Activated CD8-positive, alpha-beta memory T cell treated with anti-CD3 and anti-CD28 coated beads, Interleukin-2, amount 50 U/mL, for 1 hour (primary cell): ENCODE data around the gene RBBP8.

Experiments used
- DNase-seq: peaks from one replicate; pipeline ENCODE4 v3.0.0-alpha.2; 2020; ENCODE audit errors: extremely low read depth

RBBP8 gene

DNA sequence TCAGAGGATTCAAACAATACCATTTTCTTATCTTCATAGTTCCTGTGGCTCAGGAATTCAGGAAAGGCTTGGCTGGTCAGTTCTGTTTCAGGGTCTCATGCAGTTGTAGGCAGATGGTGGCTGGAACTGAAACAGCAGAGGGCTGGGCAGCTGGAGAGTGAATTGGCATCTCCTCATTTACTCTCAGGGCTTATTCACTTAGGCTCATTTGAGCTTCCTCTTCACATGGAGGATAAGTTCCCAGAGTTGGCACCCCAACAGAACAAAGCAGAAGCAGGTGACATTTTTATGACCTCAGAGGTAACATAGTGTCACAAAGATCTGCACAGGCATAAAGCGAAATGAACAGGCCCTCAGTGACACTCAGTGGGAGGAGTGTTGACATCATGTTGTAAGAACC lies 66.1 kb downstream of the RBBP8 start:
- DNase-seq: no peak

GRCh38 chr18:22999647-23000046 lies 66.5 kb downstream of the RBBP8 start:
- no peak for DNase-seq

GRCh38 chr18:23003289-23003688 lies 70.2 kb downstream of the RBBP8 start:
- no peak for DNase-seq

DNA sequence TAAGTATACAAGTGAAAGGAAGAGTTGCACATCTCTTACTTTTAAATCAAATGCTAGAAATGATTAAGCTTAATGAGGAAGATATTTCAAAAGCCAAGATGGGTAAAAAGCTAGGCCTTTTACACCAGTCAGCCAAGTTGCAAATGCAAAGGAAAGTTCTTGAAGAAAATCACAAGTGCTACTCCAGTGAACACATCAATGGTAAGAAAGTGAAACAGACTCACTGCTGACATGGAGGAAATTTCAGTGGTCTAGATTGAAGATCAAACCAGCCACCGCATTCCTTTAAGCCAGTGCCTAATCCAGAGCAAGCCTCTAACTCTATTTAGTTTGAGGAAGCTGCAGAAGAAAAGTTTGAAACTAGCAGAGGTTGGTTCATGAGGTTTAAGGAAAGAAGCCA lies 79.1 kb downstream of the RBBP8 start:
- DNase-seq: no peak

DNA sequence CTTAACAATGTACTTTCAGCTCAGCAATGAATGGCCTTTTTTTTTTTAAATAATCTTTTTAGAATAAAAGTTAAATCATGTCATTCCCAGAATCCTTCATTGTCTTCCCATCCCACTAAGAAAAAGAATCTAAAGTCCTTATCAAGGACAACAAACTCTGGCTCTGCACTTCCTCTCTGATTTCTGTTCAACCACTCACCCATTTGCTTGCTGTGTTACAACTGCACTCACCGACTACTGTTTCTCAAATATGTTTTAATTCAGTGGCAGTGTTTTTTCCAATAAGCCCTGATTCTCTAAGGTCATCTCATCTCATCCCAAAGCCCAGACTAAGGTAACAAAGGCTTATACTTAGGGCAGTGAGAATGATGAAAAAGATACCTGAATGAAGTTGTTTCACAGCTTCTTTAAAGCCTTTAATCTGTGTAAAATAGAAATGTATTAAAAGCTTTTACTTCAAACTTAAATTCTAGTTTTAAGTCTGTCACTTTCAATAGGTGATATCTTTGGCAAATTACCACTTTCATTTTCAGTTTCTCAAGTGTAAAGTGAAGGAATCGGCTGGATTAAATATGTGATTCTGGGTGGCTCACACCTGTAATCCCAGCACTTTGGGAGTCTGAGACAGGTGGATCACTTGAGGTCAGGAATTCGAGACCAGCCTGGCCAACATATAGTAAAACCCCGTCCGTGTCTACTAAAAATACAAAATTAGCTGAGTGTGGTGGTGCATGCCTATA lies 87.6 kb downstream of the RBBP8 start:
- no peak for DNase-seq

DNA sequence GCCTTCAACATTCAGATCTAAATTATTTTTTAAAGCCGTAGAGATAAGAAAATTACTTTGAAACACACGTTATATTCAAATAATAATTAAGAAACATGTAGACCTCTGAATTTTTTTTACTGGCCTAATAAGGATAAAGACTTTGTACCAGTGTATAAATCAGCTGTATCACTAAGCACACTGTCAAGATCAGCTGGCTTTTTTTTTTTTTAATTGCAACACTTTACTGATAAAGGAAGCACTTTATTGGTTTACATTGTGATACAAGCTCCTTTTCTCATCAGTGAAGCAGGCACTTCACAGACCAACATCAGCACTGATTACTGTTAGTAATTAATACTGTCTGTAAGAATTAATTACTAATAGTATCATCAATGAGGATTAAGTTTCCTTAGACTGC lies 88.5 kb downstream of the RBBP8 start:
- DNase-seq: no peak

- no peak for DNase-seq
Measured at GRCh38 chr18:23032030-23032582, 99.0 kb downstream of the RBBP8 start.

DNA sequence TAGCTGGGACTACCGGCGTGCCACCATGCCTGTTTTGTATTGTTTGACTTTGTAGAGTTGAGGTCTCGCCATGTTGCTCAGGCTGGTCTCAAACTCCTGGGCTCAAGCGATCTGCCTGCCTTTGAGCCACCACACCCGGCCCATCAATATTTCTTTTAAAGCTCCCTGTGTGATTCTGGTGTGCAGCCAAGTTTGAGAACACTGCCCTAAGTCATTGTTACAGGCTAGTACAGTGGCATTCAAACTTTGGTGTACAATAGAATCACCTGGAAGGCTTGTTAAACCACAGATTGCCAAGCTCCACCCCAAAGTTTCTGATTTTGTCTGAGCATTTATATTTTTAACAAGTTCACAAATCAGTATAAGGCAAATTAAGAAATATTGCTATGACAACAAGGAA lies 99.9 kb downstream of the RBBP8 start:
- DNase-seq: no peak

- no peak for DNase-seq
Measured at GRCh38 chr18:23036660-23037201, 103.6 kb downstream of the RBBP8 start.

GRCh38 chr18:23037646-23038045 lies 104.5 kb downstream of the RBBP8 start:
- DNase-seq: no peak

DNA sequence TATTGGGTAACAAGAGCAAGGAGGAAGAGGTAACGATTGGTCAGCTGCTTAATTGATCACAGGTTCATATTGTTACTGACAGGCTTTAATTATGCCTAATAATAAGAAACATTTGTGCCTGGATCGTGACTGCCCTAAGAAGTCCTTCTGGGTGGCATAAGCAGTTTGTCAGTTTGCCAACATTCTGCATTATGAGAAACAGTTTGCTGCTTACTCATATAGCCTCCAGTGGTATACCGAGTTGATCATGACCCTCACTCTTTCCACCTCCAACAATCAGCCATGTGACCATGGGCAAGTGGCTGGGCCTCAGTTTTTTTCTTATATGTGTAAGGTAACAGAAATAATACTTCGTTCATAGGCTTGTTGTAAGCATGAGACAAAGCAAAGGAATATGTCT lies 105.6 kb downstream of the RBBP8 start:
- no peak for DNase-seq

DNA sequence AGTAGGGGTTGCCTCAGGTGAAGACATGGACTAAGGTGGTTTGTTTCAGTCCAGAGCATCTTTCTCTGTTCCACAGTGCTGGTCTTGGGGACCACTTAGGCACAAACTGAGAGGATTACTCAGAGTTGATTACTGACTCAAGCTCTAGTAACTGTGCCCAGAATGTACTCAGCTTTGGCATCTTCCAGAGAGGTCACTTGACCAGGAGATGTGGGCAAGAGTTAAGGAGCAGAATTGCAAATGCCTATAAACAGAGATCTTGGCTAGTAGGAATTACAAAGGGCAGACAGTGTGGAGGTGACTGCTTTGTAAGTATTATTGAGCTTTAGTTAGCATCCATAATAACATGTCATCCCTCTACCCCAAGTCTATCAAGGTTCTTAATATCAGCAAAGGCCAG lies 109.0 kb downstream of the RBBP8 start:
- no peak for DNase-seq

- DNase-seq: no peak
Measured at GRCh38 chr18:23043803-23044376, 110.8 kb downstream of the RBBP8 start.

GRCh38 chr18:23049698-23050373 lies 116.7 kb downstream of the RBBP8 start:
- DNase-seq: no peak

- no peak for DNase-seq
Measured at GRCh38 chr18:23053776-23054457, 120.8 kb downstream of the RBBP8 start.

DNA sequence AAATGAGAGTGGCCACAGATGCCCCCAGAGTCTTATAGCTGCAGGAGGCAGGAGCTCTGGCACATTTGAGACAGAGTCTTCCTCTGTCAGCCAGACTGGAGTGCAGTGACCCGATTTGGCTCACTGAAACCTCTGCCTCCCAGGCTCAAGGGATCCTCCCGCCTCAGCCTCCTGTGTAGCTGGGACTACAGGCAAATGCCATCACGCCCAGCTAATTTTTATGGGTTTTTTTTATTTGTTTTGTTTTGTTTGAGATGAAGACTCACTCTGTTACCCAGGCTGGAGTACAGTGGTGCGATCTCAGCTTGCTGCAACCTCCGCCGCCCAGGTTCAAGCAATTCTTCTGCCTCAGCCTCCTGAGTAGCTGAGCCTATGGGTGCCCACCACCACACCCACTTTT lies 121.4 kb downstream of the RBBP8 start:
- DNase-seq: no peak

GRCh38 chr18:23056315-23056714 lies 123.2 kb downstream of the RBBP8 start:
- no peak for DNase-seq

DNA sequence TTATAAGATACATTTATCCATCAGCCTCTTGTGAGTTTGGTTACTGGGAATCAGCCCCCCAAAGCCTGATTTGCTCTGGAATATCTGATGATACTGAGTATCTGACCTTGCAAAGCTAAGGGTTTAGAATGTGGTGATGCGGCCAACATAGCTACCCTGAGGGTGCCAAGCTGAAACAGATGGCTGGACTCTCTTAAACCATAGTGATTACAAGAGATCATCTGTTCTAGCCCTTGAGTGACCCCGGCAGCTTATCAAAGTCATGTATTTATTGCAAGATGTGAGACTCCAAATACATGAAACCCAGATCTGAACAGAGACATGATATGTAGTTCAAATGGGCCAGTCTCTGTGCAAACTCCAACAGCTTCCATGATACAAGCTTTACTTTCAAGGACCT lies 124.0 kb downstream of the RBBP8 start:
- no peak for DNase-seq

- no peak for DNase-seq
Measured at GRCh38 chr18:23058746-23059415, 125.8 kb downstream of the RBBP8 start.

DNA sequence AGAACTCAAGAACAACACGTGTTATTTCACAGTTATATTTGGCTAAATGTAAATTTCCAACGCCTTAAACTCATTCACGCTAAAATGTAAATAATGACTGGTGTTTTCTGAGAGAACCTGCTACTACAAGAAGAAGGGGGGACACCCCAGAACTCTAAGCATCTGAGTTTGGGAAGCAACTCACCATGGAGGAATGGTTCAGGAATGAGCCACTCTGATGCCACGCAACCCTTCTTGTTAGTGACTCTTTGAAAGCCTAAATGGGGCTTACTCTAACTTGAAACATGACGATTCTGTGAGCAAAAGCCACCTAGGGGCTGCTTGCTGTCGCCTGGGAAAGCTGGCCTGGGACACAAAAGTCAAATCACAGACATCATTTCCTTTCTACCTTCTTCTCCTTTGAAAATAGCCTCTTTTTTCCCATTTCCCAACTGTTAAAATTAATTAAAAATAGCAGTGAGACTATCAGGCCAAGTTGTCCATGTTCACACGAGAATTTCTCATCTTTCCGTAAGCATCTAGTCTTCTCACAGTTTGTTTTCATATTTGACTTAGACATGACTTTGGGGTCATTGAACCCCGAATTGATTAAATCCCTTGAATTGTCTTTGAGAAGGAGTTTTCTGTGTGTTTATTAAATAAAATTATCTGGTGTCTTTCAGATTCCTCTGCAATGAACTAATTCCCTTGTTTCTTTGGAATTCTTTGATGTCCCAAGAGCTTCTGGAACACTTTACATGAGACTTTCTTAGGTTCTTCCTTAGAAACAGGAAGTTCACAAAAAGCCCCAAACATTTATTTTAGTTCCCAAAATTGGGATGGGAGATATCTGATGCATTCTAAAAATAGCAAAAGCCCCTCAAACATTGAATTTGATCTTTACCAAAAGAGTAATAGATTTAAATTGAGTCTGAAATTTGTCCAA lies 126.7 kb downstream of the RBBP8 start:
- DNase-seq: no peak
